Measurements from ENCODE around the gene CABP2. TPM values are rescaled to one million over a fixed set of nuclear protein-coding genes. Genes with fewer than 3 reads are reported as not detected.
"Not testable (repeated sequence)": the region's sequence is repeated elsewhere in the genome, so short reads cannot be mapped to it uniquely, and the experiment has no call there.

The CABP2 gene
- total RNA-seq, 1 donor from 2014 or later = not detected

DNA sequence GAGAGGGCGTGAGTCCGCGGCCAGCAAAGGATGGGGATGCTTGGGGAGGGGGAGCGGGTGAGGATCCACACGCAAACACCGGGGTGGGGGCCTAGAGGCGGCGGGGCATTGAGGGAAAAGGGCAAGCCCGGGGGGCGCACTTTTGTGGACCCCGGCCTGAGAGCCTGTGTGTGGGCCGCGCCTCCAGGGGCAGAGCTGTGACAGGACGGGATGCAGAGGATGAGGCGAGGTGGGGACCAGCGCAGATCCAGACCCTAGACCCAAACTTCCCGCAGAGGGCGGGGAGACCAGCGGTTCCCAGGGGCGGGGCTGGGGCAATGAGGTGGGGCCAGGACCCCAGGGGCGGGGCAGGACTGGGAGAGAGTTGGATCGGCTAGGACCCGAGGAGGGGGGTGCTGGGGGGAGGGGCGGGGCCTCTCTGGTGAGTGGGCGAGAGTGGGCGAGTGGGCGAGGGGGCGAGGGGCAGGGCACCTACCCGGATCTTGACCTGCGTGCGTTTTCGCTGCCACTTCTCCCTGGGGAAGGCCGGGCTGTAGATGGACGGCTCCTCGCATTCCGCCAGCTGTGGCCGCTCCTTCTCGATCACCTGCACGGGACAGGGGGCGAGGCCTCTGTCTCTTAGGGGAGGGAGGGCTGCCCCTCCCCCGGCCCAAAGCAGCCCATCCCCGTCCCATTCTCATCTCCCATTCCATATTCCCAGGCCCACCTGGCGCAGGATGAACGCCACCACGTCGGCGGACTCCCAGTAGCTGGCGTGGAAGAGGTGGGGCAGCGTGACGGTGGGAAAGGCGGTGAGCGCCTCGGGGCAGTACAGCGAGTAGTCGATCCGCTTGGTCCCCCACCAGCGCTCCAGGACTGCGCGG lies 28.6 kb downstream of the CABP2 start:
- no peak for DNase-seq (ENCODE audit: low spot score)

DNA sequence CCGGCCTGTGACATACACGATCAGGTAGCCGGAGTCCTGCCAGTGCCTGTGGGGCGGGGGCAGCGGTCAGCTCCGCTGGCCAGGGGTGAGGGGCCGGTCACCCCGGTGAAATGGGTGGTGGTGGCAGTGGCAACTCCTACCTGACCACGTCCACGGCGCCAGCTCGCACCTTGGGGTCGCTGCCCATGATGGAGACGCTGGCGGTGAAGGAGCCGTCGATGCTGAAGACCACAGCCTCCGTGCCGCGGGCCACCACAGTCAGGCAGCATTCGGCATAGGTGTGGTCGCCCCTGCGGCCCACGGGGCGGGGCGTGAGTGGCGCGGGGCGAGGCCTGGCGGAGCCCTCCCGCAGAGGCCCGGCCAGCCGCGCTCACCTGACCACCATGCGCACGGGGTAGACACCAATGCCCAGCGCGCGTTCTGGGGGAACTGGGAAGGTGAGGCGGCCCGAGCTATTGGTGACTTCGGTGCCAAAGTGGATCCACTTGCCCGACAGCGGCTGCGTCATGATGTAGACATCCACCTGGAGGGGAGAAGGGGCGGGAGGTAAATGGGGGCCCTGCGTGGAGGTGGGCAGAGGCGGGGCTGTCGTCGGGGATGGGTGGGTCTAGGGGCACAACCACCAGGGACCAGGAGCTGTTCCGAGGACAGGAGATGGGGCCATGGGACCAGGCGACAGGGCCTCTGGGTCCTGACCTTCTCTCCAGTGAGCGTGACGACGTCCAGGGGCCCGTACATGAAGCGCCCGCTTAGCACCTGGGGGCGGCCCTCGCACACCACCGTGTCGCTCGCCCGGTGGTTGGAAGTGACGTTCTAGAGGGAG lies 29.5 kb downstream of the CABP2 start:
- no peak for DNase-seq (ENCODE audit: low spot score)

DNA sequence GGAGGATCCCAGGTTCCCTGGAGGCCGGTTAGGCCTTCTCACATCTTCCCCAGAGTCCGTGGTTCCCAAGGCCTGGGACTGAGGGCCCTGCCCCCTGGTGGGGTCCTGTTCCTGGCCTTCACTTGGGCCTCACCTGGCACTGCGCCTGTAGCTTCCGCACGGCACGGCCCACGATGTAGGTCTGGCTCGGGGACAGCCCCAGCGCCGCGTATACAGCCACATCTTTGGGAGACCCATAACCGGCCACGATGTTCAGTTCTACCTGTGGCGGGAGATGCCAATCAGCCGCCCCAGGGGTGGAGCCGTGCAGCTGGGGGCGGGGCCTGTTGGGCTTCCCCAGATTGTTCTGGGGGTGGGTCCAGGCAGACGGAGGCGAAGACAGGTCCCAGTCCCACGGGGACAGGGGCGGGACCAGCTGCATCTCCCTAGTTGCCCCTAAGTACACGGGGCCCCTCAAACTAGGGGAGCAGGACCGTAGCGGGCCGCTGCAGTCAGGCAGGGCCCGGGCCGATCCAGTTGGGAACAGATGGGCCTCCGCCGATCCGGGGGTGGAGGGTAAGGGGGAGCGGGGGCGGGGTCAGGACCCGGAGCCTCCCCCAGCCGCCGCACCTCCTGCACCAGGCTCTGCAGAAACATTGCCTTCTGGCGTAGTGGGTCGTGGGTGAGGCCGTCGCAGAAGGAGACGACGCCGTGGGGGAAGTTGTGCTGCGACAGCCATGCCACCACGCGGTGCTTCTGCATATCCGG lies 30.3 kb downstream of the CABP2 start:
- no peak for DNase-seq (ENCODE audit: low spot score)

DNA sequence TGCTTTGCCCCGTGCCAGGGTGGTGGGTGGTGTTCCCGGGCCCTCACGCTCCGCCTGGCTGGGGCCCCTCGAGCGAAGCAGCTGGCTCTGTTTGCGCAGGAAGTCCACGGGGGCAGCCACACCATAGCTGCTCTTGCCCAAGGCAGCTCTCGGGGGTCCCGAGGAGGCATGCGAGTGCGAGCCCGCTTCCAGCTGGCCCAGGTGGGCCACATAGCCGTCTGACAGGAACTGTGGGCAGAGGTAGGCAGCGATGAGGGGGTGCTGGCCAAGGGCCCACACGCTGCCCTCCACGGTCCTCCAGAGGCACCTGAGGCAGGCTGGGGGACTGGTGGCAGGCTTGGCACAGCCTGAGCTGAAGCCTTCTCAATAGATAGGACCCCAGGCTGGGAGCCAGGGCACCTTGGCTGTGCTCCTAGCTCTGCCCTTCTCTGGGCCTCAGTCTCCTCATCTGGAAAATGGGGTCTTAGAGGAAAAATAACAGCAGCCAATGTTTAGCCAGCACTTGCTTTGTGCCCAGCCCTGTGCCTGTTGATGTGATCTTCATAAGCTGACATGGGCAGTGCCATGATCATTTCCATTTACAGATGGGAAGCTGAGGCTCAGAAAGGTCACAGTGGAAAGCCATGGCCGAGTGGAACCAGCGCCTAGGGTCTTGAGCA lies 31.0 kb downstream of the CABP2 start:
- DNase-seq (ENCODE audit: low spot score) = no peak

DNA sequence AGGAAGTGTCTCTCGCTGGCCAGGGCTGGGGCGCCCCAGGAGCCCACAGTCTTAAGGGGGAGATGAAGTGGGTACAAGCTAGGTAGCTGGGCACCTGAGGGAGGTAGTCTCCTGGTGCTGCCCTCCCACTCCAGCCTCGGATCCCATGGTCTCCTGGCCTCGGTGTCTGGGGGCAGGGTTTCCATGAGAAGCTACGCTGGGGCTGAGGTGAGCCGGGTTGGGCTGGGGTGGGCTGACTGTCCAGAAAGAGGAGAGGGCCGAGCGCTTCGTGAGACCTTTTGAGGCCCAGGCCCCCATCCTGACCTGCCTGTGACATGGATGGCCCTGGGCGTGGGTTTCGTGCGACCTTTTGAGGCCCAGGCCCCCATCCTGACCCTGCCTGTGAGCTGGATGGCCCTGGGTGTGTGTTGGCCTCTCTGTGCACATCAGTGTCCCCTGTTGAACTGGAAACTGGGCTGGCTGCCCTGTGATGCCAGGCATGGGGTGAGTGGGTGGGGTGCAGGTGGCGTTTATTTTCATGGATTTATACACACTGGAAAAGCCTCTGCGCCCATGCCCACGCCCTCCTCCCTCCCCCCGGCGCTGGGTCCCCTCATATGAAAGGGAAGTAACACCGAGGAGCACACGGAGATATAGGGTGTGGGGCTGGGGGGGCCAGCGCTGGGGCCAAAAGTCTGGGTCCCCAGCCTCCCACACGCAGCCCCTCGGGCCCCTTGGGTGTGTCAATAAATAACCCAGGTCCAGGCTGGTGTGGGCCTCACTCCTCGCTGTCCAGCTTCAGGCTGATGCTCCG lies 31.8 kb downstream of the CABP2 start:
- no peak for DNase-seq (ENCODE audit: low spot score)

DNA sequence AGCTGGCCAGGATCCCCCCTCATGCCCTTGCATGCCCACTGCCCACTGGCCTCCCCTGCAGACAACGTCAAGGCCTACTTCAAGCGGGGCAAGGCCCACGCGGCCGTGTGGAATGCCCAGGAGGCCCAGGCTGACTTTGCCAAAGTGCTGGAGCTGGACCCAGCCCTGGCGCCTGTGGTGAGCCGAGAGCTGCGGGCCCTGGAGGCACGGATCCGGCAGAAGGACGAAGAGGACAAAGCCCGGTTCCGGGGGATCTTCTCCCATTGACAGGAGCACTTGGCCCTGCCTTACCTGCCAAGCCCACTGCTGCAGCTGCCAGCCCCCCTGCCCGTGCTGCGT lies 32.5 kb downstream of the CABP2 start:
- no peak for DNase-seq (ENCODE audit: low spot score)

DNA sequence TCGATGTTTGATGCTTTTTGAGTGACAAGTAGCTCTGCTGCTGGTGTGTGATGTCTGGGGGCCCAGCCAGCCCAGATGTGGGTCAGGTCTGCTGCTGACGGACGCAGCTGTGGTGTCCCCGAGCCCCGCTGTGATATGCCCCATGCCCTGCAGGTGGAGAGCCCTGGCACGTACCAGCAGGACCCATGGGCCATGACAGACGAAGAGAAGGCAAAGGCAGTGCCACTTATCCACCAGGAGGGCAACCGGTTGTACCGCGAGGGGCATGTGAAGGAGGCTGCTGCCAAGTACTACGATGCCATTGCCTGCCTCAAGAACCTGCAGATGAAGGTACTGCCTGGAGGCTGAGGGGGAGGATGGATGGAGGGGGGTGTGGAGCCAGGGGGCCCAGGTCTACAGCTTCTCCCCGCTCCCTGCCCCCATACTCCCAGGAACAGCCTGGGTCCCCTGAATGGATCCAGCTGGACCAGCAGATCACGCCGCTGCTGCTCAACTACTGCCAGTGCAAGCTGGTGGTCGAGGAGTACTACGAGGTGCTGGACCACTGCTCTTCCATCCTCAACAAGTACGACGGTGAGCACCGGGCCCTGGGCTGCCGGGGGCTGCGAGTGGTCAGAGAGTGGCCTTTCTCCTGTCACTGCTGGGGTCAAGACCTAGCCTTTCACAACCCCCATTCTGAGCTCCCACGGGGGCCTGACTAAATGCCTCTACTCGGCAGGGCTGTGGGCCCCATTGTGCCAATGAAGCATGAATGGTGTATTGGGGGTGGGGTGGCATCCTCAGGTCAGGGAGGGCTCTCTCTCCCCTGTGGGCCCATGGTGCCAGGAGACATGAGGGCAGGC lies 33.1 kb downstream of the CABP2 start:
- DNase-seq (ENCODE audit: low spot score) = no peak

DNA sequence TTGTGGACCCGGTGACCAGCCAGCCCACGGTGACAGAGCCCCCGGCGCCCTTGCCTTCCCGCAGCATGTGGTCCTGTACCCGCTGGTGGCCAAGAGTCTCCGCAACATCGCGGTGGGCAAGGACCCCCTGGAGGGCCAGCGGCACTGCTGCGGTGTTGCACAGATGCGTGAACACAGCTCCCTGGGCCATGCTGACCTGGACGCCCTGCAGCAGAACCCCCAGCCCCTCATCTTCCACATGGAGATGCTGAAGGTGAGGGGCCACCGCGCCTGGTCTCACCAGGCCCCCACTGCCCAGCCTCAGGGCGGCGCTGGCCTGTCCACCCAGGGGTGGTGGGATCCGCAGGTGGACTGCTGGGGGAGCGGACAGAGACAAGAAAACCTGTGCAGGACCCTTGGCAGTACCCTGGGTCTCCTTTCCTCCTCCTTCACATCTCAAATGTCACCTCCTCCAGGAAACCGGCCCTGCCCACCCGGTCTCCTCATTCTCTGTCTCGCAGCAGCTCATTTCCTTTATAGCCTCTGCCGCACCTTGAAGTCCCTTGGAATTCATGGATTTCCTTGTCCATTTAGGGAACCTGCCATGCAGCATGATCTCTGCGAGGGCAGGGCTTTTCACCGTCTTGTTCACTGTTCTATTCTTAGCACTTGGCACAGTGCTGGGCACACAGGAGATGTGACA lies 33.9 kb downstream of the CABP2 start:
- no peak for DNase-seq (ENCODE audit: low spot score)

DNA sequence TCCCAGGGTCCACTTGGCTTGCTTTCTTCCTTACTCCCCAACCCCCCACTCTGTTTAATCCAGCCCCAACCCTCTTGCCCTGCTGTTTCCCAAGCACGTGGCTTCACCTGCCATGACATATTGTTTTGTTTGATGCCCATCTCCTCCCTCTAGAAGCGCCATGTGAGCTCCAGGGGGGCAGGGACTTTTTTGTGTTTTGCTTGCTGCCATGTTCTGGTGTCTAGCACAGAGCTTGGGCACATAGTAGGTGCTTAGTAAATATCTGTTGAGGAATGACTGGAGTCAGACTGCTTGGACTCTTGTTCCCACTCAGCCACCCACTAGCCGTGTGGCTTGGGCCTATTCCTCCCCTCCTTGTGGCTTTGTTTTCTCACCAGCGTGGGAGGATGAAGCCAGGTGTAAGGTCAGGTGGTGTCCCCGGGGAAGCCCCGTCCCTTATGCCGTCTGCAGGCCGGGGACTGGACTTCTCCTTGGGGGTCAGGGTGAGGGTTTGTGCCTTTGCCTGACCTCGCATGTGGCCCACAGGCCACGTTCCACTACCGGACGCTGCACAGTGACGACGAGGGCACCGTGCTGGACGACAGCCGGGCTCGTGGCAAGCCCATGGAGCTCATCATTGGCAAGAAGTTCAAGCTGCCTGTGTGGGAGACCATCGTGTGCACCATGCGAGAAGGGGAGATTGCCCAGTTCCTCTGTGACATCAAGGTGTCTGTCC lies 36.6 kb downstream of the CABP2 start:
- DNase-seq (ENCODE audit: low spot score) = no peak

DNA sequence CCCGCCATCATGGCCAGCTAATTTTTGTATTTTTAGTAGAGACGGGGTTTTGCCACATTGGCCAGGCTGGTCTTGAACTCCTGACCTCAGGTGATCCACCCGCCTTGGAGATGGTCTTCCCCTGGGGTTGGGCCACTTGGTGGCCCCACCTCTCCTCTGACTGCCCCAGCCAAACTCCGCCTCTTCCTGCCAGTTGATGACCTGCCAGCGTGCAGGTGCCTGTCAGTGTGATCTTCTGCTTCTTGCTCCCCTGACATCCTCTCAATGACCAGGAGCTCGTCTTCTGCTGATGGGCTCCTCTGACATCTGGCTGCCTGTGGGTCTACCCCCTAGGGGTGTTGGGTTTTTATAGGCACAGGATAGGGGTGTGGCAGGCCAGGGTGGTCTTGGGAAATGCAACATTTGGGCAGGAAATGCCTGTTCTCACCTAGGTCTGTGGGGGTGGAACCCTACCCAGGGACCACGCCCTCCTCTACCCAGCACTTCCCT lies 37.3 kb downstream of the CABP2 start:
- DNase-seq (ENCODE audit: low spot score) = not testable (repeated sequence)

DNA sequence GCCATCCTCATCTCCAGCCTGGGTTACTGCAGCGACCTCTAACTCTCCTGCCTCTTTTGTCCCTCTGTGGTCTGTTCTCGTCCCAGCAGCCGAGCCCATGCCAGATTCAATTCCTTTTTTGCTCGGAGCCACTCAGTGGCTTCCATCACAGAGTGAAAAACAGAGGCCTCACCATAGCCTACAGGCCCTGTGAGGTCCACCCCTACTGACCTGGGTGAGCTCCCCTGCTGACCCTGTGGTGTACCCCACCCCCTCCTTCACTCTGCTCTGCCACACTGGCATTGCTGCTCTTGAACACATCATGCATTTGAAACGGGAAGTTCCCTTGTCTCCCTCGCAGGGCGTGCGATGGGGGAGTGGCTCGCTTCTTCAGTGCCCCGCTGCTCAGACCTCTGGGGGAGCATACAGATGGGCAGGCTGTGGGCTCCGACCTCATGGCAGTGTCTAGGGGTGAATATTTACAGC lies 38.4 kb downstream of the CABP2 start:
- DNase-seq (ENCODE audit: low spot score) = no peak

DNA sequence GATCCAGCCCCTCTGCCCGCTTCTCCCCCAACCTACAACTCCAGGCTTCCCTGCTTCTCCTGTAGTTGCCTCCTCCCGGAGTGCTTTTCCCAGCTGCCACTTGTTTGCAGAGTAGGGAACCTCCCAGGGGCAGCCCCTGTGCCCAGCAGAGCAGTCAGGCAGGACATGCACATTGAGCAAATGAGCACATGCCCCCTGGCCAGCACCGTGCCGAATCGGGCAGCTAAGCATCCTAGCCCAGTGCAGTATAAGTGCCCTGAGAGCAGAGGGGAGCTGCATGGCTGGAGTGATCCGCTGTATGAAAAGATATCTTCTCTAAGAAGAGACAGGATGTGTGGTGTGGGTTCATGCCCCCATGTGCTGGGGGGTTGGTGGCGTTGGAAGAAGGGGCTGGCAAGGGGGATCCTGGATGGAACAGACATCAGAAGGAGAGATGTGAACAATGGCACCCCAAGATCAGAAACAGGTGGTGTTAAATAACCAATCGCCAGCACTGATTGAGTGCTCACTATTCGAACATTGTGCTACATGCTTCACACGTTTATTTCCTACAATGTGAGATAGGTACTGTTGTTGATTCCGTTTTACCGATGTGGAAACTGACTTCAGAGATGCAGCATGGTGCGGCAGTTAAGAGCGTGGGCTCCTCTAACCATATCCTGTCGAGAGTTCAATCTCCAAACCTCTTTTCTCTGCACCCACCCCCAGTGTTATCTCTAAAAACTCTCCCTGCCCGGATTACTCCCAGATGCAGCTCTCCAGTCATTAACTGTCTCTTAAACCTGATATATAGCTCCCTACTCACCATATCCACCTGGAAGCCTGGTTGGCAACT lies 39.2 kb downstream of the CABP2 start:
- no peak for DNase-seq (ENCODE audit: low spot score)

DNA sequence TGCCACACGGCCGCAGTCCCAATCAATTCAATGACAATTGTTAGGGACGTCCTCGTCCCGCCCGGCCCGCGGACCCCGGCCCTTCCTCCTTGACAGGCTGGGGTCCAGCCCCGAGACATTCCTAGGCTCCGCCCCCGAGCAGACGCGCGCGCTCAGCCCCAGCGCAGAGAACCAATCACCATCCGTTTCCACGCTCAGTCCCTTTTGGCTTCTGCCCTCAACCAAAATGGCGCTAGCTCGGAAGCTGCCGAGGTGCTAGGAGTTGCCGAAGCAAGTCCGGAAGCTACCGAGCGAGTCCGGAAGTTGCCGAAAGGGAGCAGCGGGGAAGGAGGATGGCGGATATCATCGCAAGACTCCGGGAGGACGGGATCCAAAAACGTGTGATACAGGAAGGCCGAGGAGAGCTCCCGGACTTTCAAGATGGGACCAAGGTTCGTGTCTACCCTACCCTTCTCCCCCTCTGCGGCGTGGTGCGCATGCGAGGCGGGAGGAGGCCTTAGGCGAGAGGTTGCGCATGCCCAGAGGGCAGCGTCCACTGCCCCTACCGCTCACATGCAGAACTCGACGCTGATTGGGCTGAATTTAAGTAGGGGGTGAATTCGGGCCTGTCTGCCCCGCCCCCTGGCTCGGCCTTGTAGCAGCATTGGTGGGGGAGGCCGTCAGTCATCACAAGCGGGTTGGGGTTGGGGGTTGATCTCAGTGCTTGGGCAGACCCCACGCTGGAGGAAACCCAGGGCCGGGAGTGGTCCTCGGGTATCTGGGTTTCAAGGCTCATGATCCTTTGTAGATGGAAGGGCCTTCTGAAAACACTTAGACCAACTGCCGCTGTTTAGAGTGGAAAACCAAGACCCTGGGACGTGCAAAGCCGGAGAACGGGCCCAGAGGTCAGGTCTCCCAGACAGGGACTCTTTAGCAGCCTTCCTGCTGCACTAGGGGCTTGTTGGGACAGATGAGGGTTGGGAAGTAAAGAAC lies 40.1 kb downstream of the CABP2 start, which contains the start of gene AIP:
AIP (plus strand) TSS at position 200 of the 972 bp plus-strand sequence; CDS start at position 333, 133 bp downstream.
- DNase-seq (ENCODE audit: low spot score) = peak; percentile 98

DNA sequence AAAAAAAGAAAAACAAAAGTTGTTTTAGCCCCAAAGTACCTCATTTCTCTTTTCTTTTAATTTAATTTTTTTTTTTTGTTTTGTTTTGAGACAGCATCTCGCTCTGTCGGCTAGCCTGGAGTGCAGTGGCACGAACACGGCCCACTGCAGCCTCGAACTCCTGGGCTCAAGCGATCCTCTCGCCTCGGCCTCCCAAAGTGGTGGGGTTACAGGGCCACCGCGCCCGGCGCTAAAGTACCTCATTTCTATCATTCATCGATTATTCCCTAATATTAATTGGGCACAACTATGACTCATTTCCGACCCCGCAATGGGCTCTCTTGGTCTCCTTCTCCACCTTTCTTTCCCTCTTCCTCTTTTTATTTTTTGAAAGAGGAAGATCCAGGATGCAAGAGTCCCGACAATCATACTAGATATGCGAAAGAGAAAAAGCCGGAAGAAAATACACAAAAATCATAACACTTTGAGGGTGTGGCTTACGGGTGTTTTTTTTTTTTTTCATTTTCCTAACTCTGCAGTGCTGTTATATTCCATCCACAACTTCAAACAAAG lies 40.9 kb downstream of the CABP2 start:
- DNase-seq (ENCODE audit: low spot score) = no peak

DNA sequence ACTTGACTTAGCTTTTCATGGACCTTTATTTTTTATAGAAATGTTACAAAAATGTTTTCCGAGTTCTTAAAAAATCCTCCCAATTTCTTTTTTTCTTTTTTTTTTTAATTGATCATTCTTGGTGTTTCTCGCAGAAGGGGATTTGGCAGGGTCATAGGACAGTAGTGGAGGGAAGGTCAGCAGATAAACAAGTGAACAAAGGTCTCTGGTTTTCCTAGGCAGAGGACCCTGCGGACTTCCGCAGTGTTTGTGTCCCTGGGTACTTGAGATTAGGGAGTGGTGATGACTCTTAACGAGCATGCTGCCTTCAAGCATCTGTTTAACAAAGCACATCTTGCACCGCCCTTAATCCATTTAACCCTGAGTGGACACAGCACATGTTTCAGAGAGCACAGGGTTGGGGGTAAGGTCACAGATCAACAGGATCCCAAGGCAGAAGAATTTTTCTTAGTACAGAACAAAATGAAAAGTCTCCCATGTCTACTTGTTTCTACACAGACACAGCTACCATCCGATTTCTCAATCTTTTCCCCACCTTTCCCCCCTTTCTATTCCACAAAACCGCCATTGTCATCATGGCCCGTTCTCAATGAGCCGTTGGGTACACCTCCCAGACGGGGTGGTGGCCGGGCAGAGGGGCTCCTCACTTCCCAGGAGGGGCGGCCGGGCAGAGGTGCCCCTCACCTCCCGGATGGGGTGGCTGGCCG lies 45.7 kb downstream of the CABP2 start:
- not testable (repeated sequence) for DNase-seq (ENCODE audit: low spot score)

Measured in ureter (tissue), 1 donor.